GM12892 (cell line): Measurements from ENCODE around the gene LRRC23.
A peak's percentile ranks its signal among the peaks of the same experiment; 100 is the strongest.
"Not testable (repeated sequence)": the region's sequence is repeated elsewhere in the genome, so short reads cannot be mapped to it uniquely, and the experiment has no call there.

ENCODE experiments used
- DNase-seq: peaks from one replicate; pipeline ENCODE4 v3.0.0; 2011; ENCODE audit not compliant: insufficient read length
- FAIRE-seq: peaks from 2 replicates; lab custom pipeline; 2011; peaks lifted over from hg19 to GRCh38; lab: Jason Lieb, UNC
- POLR2A ChIP-seq: IDR thresholded peaks from 2 replicates; pipeline ENCODE4 v1.6.1; 2011; ENCODE audit warnings: low read depth, low read length, control low read depth
- POLR2AphosphoS5 ChIP-seq: IDR thresholded peaks from 2 replicates; pipeline ENCODE4 v1.6.1; 2011; ENCODE audit warnings: low read depth, low read length, control low read depth
- TAF1 ChIP-seq: IDR thresholded peaks from 2 replicates; pipeline ENCODE4 v1.6.1; 2011; ENCODE audit warnings: low read depth, mild to moderate bottlenecking, control low read depth, low read length, borderline replicate concordance

Gene LRRC23

GRCh38 chr12:6896846-6897435 is 7.7 kb upstream of the LRRC23 start:
- DNase-seq, result no peak
- FAIRE-seq, result no peak
- TF ChIP-seq POLR2AphosphoS5 (no peak), POLR2A (no peak), TAF1 (no peak)

GRCh38 chr12:6899427-6899826 is 5.2 kb upstream of the LRRC23 start:
- FAIRE-seq (no peak), DNase-seq (no peak)
- TF ChIP-seq POLR2AphosphoS5 (no peak), POLR2A (no peak), TAF1 (no peak)

DNA sequence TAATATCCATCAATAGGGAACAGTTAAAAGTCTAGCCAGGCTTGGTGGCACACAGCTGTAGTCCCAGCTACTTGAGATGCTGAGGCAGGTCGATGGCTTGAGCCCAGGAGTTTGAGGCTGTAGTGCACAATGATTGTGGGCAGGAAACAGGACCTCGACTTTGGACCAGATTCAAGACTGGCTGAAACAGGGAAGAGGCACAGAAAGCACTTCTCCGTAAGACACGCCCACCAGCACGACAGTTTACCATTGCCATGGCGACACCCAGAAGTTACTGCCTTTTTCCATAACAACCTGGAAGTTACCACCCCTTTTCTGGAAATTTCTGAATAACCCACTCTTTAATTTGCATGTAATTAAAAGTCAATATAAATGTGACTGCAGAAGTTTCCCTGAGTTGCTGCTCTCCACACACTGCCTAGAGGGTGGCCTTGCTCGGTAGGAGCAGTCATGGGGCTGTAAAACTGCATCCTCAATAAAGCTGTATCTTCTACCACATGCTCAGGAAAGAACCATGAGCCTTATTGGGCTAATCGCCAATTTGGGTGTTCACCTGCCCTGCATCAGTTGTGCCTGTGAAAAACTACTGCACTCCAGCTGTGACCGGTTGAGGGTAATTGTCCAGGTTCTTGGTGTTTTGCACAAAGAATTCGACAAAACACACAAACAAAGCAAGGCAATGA is 4.6 kb upstream of the LRRC23 start:
- no peak for DNase-seq
- TF ChIP-seq TAF1 (no peak), POLR2AphosphoS5 (no peak), POLR2A (no peak)
- no peak for FAIRE-seq

GRCh38 chr12:6902448-6902847 is 2.2 kb upstream of the LRRC23 start:
- TF ChIP-seq TAF1 (no peak), POLR2AphosphoS5 (no peak), POLR2A (no peak)
- FAIRE-seq, result no peak
- DNase-seq, result no peak

GRCh38 chr12:6903722-6904121 is 900 bp upstream of the LRRC23 start:
- TF ChIP-seq TAF1 (no peak), POLR2A (no peak), POLR2AphosphoS5 (no peak)
- DNase-seq, result no peak
- peak; percentile 85 for FAIRE-seq

- no peak for TF ChIP-seq POLR2A
- no peak for TF ChIP-seq TAF1
- no peak for TF ChIP-seq POLR2AphosphoS5
- peak; percentile 17 for FAIRE-seq
- DNase-seq, result no peak
Measured at GRCh38 chr12:6905414-6906040, 905 bp downstream of the LRRC23 start.

GRCh38 chr12:6908141-6908540 is 3.5 kb downstream of the LRRC23 start:
- not testable (repeated sequence) for FAIRE-seq, DNase-seq

- FAIRE-seq (no peak), DNase-seq (no peak)
- TF ChIP-seq POLR2A (no peak), TAF1 (no peak), POLR2AphosphoS5 (no peak)
Measured at GRCh38 chr12:6909421-6910145, 5.0 kb downstream of the LRRC23 start.

- FAIRE-seq (no peak), DNase-seq (no peak)
- TF ChIP-seq TAF1, result no peak
- no peak for TF ChIP-seq POLR2AphosphoS5
- TF ChIP-seq POLR2A, result no peak
Measured at GRCh38 chr12:6912164-6912935, 7.7 kb downstream of the LRRC23 start.

DNA sequence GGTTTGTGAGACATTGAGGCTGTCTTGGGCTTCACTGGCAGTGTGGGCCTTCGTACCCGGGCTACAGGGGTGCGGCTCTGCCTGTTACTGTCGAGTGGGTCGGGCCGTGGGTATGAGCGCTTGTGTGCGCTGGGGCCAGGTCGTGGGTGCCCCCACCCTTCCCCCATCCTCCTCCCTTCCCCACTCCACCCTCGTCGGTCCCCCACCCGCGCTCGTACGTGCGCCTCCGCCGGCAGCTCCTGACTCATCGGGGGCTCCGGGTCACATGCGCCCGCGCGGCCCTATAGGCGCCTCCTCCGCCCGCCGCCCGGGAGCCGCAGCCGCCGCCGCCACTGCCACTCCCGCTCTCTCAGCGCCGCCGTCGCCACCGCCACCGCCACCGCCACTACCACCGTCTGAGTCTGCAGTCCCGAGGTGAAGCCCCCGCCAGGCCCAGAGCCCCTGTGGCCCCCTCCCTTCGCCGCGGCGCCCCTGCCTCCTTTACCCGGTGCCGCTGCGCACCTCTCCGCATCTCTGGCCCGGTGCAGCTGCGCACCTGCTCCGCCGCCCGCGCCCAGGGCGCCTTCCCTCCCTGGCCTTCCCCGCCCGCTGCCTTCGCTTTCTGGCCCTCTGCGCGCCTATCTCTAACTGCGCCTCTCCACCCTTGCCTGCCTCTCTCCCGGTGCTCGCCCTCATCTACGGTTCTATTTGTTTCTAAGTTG is 9.8 kb downstream of the LRRC23 start, which contains the start of gene ENO2:
Gene ENO2 (plus strand): TSS at position 335 of the 701 bp plus-strand sequence. CDS start 1,253 bp downstream, outside the sequence.
- DNase-seq, result peak; percentile 89

GRCh38 chr12:6914947-6915788 is 10.5 kb downstream of the LRRC23 start:
- no peak for DNase-seq
- no peak for FAIRE-seq
- TF ChIP-seq POLR2A (no peak), TAF1 (no peak)

More for the DNA sequence above, 9.8 kb downstream of the LRRC23 start, which contains the start of gene ENO2:
- peak; percentile 92 for FAIRE-seq
- TF ChIP-seq TAF1, result no peak
- TF ChIP-seq POLR2A, result no peak
- TF ChIP-seq POLR2AphosphoS5, result no peak
